ENCODE data around the gene CCDC86.

Gene CCDC86

GRCh38 chr11:60899046-60899936, 57.4 kb downstream of the CCDC86 start:
- peak; percentile 25 for DNase-seq

DNA sequence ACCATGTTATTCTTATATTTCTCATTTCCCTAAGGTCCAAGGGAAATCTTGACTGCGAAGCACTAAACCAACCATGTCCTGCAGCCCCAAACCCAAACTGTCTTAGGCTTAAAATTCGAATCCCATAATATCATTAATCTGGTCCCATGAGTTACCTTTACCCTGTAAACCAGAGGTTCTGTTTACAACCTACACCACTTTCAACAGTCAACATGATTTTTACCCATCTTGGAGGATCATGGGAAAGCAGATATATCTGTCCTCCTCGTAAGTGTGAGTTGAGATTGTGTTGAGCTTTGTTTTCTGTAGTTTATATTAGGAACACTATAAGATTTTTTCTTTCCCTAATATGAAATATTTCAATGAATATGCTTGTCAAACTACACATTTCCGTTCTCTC, 58.1 kb downstream of the CCDC86 start:
- no peak for DNase-seq

All from NCI-H2171 (cell line).